NCI-H1694 (cell line): ENCODE results near the gene PLD6.
A peak's percentile ranks its signal among the peaks of the same experiment; 100 is the strongest.

ENCODE experiments used
- DNase-seq: peaks from one replicate; lab custom pipeline; 2025; lab: John Stamatoyannopoulos, UW

Gene PLD6

GRCh38 chr17:17227608-17228520, 21.7 kb upstream of the PLD6 start:
- no peak for DNase-seq

- DNase-seq: no peak
Measured at GRCh38 chr17:17226451-17227265, 20.5 kb upstream of the PLD6 start.

GRCh38 chr17:17225901-17226300, 19.8 kb upstream of the PLD6 start:
- DNase-seq: no peak

- DNase-seq: no peak
Measured at GRCh38 chr17:17224137-17224536, 18.0 kb upstream of the PLD6 start.

GRCh38 chr17:17223736-17224135, 17.6 kb upstream of the PLD6 start:
- DNase-seq: no peak

- DNase-seq: no peak
Measured at GRCh38 chr17:17221329-17221728, 15.2 kb upstream of the PLD6 start.

GRCh38 chr17:17220529-17220928, 14.4 kb upstream of the PLD6 start:
- no peak for DNase-seq

GRCh38 chr17:17217995-17218394, 11.9 kb upstream of the PLD6 start:
- DNase-seq: no peak

- DNase-seq: no peak
Measured at GRCh38 chr17:17216776-17217175, 10.6 kb upstream of the PLD6 start.

- DNase-seq: no peak
Measured at GRCh38 chr17:17216236-17216635, 10.1 kb upstream of the PLD6 start.

- no peak for DNase-seq
Measured at GRCh38 chr17:17215575-17215974, 9.4 kb upstream of the PLD6 start.

GRCh38 chr17:17214646-17215436, 8.7 kb upstream of the PLD6 start:
- DNase-seq: no peak

- no peak for DNase-seq
Measured at GRCh38 chr17:17213775-17214174, 7.6 kb upstream of the PLD6 start.

- no peak for DNase-seq
Measured at GRCh38 chr17:17207998-17208397, 1.9 kb upstream of the PLD6 start.

GRCh38 chr17:17206913-17207335, 791 bp upstream of the PLD6 start:
- DNase-seq: no peak

- DNase-seq: peak; percentile 40
Measured at GRCh38 chr17:17205368-17206123, 587 bp downstream of the PLD6 start.

- DNase-seq: no peak
Measured at GRCh38 chr17:17204635-17205231, 1.4 kb downstream of the PLD6 start.

- DNase-seq: no peak
Measured at GRCh38 chr17:17204041-17204591, 2.0 kb downstream of the PLD6 start.

GRCh38 chr17:17203173-17203730, 2.9 kb downstream of the PLD6 start:
- no peak for DNase-seq

GRCh38 chr17:17201907-17202306, 4.2 kb downstream of the PLD6 start:
- DNase-seq: no peak
